GM12878 (cell line): Measurements from ENCODE around the gene FUT3. TPM values are rescaled to one million over a fixed set of nuclear protein-coding genes. Genes with fewer than 3 reads are reported as not detected.

Source experiments
- ATAC-seq: fragments of 200-7000 bp; cut with Tn5 transposase; 3 replicates; pipeline ENCODE4 v1.9.1; 2020; ENCODE audit warnings: mild to moderate bottlenecking, moderate library complexity
- BruUV-seq: library from RNA; stranded (reverse); fragments of 400-500 nt; replicated peaks from 2 replicates; lab custom pipeline; 2021; lab: Mats Ljungman, UMichigan
- CTCF ChIA-PET: fragments of 300-600 bp; sonication (Branson Sonifier 250); formaldehyde crosslinking; extraction: SDS; loops from one replicate; lab custom pipeline; 2021; ENCODE audit warnings: inconsistent platforms; lab: Yijun Ruan, JAX
- POLR2A ChIA-PET: fragments of 350-600 bp; formaldehyde crosslinking; extraction: SDS; loops from one replicate; lab custom pipeline; 2021; ENCODE audit warnings: inconsistent platforms; lab: Charles Lee
- RAD21 ChIA-PET: fragments of 300-600 bp; sonication (Branson Sonifier 250); formaldehyde crosslinking; loops from one replicate; lab custom pipeline; 2023; ENCODE audit warnings: antibody characterized with exemption; ENCODE audit not compliant: unreplicated experiment; lab: Charles Lee
- SMC1A ChIA-PET: fragments of 300-600 bp; sonication (Branson Sonifier 250); formaldehyde crosslinking; loops from one replicate; lab custom pipeline; 2023; ENCODE audit not compliant: unreplicated experiment, uncharacterized antibody; lab: Charles Lee
- DNase-seq: peaks from one replicate; pipeline ENCODE4 v3.0.0-alpha.2; 2011; ENCODE audit warnings: low read depth, low spot score
- FAIRE-seq: peaks from 3 replicates; lab custom pipeline; 2011; peaks lifted over from hg19 to GRCh38; lab: Jason Lieb, UNC
- H2AFZ ChIP-seq: 2 replicates; pipeline ENCODE4 v1.6.0; 2011; ENCODE audit warnings: low read depth, low read length, control low read depth; ENCODE audit not compliant: control insufficient read depth
- H3K27ac ChIP-seq: 2 replicates; pipeline ENCODE4 v1.5.1; 2011; ENCODE audit warnings: control low read depth; ENCODE audit not compliant: control insufficient read depth, insufficient read depth
- H3K27me3 ChIP-seq, 2 experiments: replicated peaks in 1 of 2; 2 replicates each; pipeline versions ENCODE4 v1.6.0 to v1.6.1; 2011; ENCODE audit warnings: low read length in 1 of 2; ENCODE audit not compliant: control insufficient read depth in 2 of 2, insufficient read depth in 2 of 2
- H3K36me3 ChIP-seq, 2 experiments: 2 replicates each; pipeline ENCODE4 v1.5.1; 2011; ENCODE audit warnings: low read length in 1 of 2; ENCODE audit not compliant: control insufficient read depth in 2 of 2, insufficient read depth in 2 of 2
- H3K4me1 ChIP-seq: 2 replicates; pipeline ENCODE4 v1.6.1; 2011; ENCODE audit warnings: mild to moderate bottlenecking, low read length, moderate library complexity, mixed read lengths; ENCODE audit not compliant: control insufficient read depth, insufficient read depth
- H3K4me2 ChIP-seq: 2 replicates; pipeline ENCODE4 v1.6.0; 2011; ENCODE audit warnings: control low read depth; ENCODE audit not compliant: control insufficient read depth, insufficient read depth
- H3K4me3 ChIP-seq: fragments of 200-600 bp; sonication (generic); 2 replicates; pipeline ENCODE4 v1.5.1; 2016
- H3K79me2 ChIP-seq: 2 replicates; pipeline ENCODE4 v1.6.0; 2011; ENCODE audit warnings: low read length; ENCODE audit not compliant: control insufficient read depth, insufficient read depth
- H3K9ac ChIP-seq: 2 replicates; pipeline ENCODE4 v1.8.0; 2011; ENCODE audit warnings: low read length, control low read depth, mixed read lengths; ENCODE audit not compliant: control insufficient read depth, insufficient read depth
- H3K9me3 ChIP-seq: replicated peaks from 3 replicates; pipeline ENCODE4 v1.5.1; 2011; ENCODE audit warnings: mild to moderate bottlenecking, low read length; ENCODE audit not compliant: control insufficient read depth, insufficient read depth
- H4K20me1 ChIP-seq: 2 replicates; pipeline ENCODE4 v1.6.0; 2011; ENCODE audit not compliant: control insufficient read depth, insufficient read depth
- ASH2L ChIP-seq: fragments of 300-600, 200-600 bp; sonication (generic); IDR thresholded peaks from 2 replicates; pipeline ENCODE4 v1.6.1; 2017; ENCODE audit warnings: low read depth, mild to moderate bottlenecking, borderline replicate concordance
- ATF2 ChIP-seq: IDR thresholded peaks from 2 replicates; pipeline ENCODE4 v1.6.1; 2012; ENCODE audit warnings: low read length, inconsistent platforms
- BACH1 ChIP-seq: fragments of 450-650 bp; IDR thresholded peaks from 2 replicates; pipeline ENCODE4 v1.6.1; 2017; ENCODE audit warnings: mild to moderate bottlenecking, borderline replicate concordance
- DPF2 ChIP-seq: fragments of 450-650 bp; IDR thresholded peaks from 2 replicates; pipeline ENCODE4 v1.6.1; 2017; ENCODE audit warnings: mild to moderate bottlenecking
- FOXK2 ChIP-seq: fragments of 450-650 bp; IDR thresholded peaks from 2 replicates; pipeline ENCODE4 v1.6.1; 2017; ENCODE audit warnings: mild to moderate bottlenecking, moderate library complexity
- GABPA ChIP-seq: IDR thresholded peaks from 2 replicates; pipeline ENCODE4 v1.6.1; 2014; ENCODE audit warnings: antibody characterized with exemption, low read depth, mild to moderate bottlenecking, inconsistent platforms
- HDAC6 ChIP-seq: fragments of 200-600 bp; sonication (generic); IDR thresholded peaks from one replicate; pipeline ENCODE4 v1.8.0; 2017; ENCODE audit warnings: antibody characterized with exemption; ENCODE audit not compliant: unreplicated experiment
- HDGF ChIP-seq: fragments of 450-650 bp; IDR thresholded peaks from 2 replicates; pipeline ENCODE4 v1.6.1; 2016; ENCODE audit warnings: antibody characterized with exemption
- RAD51 ChIP-seq: fragments of 450-650 bp; IDR thresholded peaks from 2 replicates; pipeline ENCODE4 v1.6.1; 2016; ENCODE audit warnings: moderate library complexity, mild to moderate bottlenecking, inconsistent platforms
- RFX5 ChIP-seq: IDR thresholded peaks from 2 replicates; pipeline ENCODE4 v1.6.1; 2011; ENCODE audit warnings: low read depth, low read length, improper control_type of control experiment
- RUNX3 ChIP-seq: IDR thresholded peaks from 2 replicates; pipeline ENCODE4 v1.6.1; 2012; ENCODE audit warnings: low read length, inconsistent platforms
- SKIL ChIP-seq: fragments of 450-650 bp; IDR thresholded peaks from 2 replicates; pipeline ENCODE4 v1.6.1; 2017; ENCODE audit warnings: mild to moderate bottlenecking, low read depth, inconsistent platforms; ENCODE audit not compliant: poor library complexity, severe bottlenecking
- SMAD1 ChIP-seq: fragments of 450-650 bp; IDR thresholded peaks from 2 replicates; pipeline ENCODE4 v1.6.1; 2018; ENCODE audit warnings: mild to moderate bottlenecking, low read depth; ENCODE audit not compliant: partially characterized antibody
- ZNF24 ChIP-seq: fragments of 450-650 bp; IDR thresholded peaks from 2 replicates; pipeline ENCODE4 v1.6.1; 2017; ENCODE audit warnings: antibody characterized with exemption, mild to moderate bottlenecking
- WGBS: methylation state at CpG from one replicate; pipeline ENCODE4 v1.1.6; 2016; ENCODE audit warnings: low lambda C conversion rate; ENCODE audit not compliant: insufficient replicate concordance, insufficient coverage; ENCODE audit errors: missing lambda C conversion rate; 5-methylcytosine and 5-hydroxymethylcytosine counted together
- in situ Hi-C: fragments of 300-500 bp; cut with MboI; formaldehyde crosslinking; loops from 9 replicates; pipeline ENCODE4 v1.14.3; 2018; ENCODE audit warnings: mixed read lengths
- intact Hi-C: fragments of 100-400 bp; cut with micrococcal nuclease; formaldehyde crosslinking; loops from one replicate; pipeline ENCODE4 v1.14.2; 2022; ENCODE audit not compliant: unreplicated experiment
- polyA plus RNA-seq, 11 experiments: library from polyadenylated mRNA; depleted of rRNA in 4 of 11; unstranded in 6 of 11; stranded (reverse) in 5 of 11; fragments of >200 nt; fragmentation: Nextera tagmentation in 4 of 11; fragmentation: Illumina TruSeq in 1 of 11; extraction: Ambion mirVana in 4 of 11; extraction: Trizol in 1 of 11; gene quantifications; 1 replicate in 1 of 11; 2 replicates in 10 of 11; pipeline versions ENCODE4 v1.2.1 to v1.2.3, GENCODE V29; 2011 to 2016; ENCODE audit warnings: inconsistent platforms in 2 of 11, missing spikeins in 2 of 11, low read depth in 1 of 11
- total RNA-seq, 4 experiments: library from RNA; depleted of rRNA in 3 of 4; stranded (reverse); fragments of >200 nt in 3 of 4; fragmentation: Illumina TruSeq in 1 of 4; extraction: Trizol in 1 of 4; gene quantifications; 2 replicates each; pipeline versions ENCODE4 v1.2.1 to v1.2.3, GENCODE V29; 2013 to 2021
- TF ChIP-seq, protein P1 (sequence below): fragments of 450-650 bp; IDR thresholded peaks from 2 replicates; pipeline ENCODE4 v1.6.1; 2014; ENCODE audit warnings: mild to moderate bottlenecking
- TF ChIP-seq, protein P2 (sequence below): fragments of 450-650 bp; IDR thresholded peaks from 2 replicates; pipeline ENCODE4 v1.6.1; 2017; ENCODE audit warnings: mild to moderate bottlenecking, moderate library complexity

Gene FUT3
- total and polyA plus RNA-seq, 10 of the 15 experiments (the other 5 are each of a cell fraction or from before 2014, with no cell fraction given), result 0.04 to 0.31 (median 0.07) TPM; not detected in 7

- in situ Hi-C loops, result no loop called here
- SMC1A ChIA-PET, result no interaction called here
Measured at GRCh38 chr19:5844456-5845433, 6.5 kb downstream of the FUT3 start.

More at GRCh38 chr19:5844456-5845433, 6.5 kb downstream of the FUT3 start:
- H3K4me2 ChIP-seq, result no peak overlapping the region
- BruUV-seq, result no TSS peak
- CTCF ChIA-PET, result no interaction called here
- RAD21 ChIA-PET, result no interaction called here
- no peak overlapping the region for H3K4me3 ChIP-seq
- no peaks in the 10 kb centered on the region for H3K4me1 ChIP-seq
- FAIRE-seq (no peak), ATAC-seq (no peak), DNase-seq (no peak)
- POLR2A ChIA-PET, result no interaction called here
- no peaks in the 10 kb centered on the region for H4K20me1 ChIP-seq
- no peak overlapping the region for H3K9ac ChIP-seq
- no peak overlapping the region for H3K27ac ChIP-seq
- no peaks in the 10 kb centered on the region for H3K79me2 ChIP-seq
- H3K9me3 ChIP-seq, result no peaks in the 10 kb centered on the region
- no peaks in the 10 kb centered on the region for H3K27me3 ChIP-seq
- no peaks in the 10 kb centered on the region for H3K36me3 ChIP-seq
- no peak overlapping the region for H2AFZ ChIP-seq
- intact Hi-C loops, result no loop called here
- TF ChIP-seq ASH2L (no peak), HDGF (no peak), DPF2 (no peak), ZNF24 (no peak), FOXK2 (no peak), BACH1 (no peak), SKIL (no peak), RFX5 (no peak), RAD51 (no peak), HDAC6 (no peak), SMAD1 (no peak), ATF2 (no peak), RUNX3 (no peak), GABPA (no peak)
- TF ChIP-seq, protein P1, sequence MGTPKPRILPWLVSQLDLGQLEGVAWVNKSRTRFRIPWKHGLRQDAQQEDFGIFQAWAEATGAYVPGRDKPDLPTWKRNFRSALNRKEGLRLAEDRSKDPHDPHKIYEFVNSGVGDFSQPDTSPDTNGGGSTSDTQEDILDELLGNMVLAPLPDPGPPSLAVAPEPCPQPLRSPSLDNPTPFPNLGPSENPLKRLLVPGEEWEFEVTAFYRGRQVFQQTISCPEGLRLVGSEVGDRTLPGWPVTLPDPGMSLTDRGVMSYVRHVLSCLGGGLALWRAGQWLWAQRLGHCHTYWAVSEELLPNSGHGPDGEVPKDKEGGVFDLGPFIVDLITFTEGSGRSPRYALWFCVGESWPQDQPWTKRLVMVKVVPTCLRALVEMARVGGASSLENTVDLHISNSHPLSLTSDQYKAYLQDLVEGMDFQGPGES, result no peak
- TF ChIP-seq, protein P2, sequence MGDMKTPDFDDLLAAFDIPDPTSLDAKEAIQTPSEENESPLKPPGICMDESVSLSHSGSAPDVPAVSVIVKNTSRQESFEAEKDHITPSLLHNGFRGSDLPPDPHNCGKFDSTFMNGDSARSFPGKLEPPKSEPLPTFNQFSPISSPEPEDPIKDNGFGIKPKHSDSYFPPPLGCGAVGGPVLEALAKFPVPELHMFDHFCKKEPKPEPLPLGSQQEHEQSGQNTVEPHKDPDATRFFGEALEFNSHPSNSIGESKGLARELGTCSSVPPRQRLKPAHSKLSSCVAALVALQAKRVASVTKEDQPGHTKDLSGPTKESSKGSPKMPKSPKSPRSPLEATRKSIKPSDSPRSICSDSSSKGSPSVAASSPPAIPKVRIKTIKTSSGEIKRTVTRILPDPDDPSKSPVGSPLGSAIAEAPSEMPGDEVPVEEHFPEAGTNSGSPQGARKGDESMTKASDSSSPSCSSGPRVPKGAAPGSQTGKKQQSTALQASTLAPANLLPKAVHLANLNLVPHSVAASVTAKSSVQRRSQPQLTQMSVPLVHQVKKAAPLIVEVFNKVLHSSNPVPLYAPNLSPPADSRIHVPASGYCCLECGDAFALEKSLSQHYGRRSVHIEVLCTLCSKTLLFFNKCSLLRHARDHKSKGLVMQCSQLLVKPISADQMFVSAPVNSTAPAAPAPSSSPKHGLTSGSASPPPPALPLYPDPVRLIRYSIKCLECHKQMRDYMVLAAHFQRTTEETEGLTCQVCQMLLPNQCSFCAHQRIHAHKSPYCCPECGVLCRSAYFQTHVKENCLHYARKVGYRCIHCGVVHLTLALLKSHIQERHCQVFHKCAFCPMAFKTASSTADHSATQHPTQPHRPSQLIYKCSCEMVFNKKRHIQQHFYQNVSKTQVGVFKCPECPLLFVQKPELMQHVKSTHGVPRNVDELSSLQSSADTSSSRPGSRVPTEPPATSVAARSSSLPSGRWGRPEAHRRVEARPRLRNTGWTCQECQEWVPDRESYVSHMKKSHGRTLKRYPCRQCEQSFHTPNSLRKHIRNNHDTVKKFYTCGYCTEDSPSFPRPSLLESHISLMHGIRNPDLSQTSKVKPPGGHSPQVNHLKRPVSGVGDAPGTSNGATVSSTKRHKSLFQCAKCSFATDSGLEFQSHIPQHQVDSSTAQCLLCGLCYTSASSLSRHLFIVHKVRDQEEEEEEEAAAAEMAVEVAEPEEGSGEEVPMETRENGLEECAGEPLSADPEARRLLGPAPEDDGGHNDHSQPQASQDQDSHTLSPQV, result no peak
- WGBS, result 46% methylated on average over 22 of the region's 24 CpGs
